ENCODE measurements around the gene DCTPP1.
"Not testable (repeated sequence)": the region's sequence is repeated elsewhere in the genome, so short reads cannot be mapped to it uniquely, and the experiment has no call there.

DCTPP1 gene

GRCh38 chr16:30457743-30458560 is 28.1 kb upstream of the DCTPP1 start:
- no peak for TF ChIP-seq CTCF (IDR thresholded peaks at IDR 0.05; ENCODE audit: low read depth, low read length, missing control alignments)
- H3K4me3 ChIP-seq (replicated peaks; ENCODE audit: low read depth, low read length) = no peak overlapping the region
- DNase-seq (ENCODE audit: extremely low read depth, low read depth) = no peak

GRCh38 chr16:30457256-30457655 is 27.4 kb upstream of the DCTPP1 start:
- H3K4me3 ChIP-seq (replicated peaks; ENCODE audit: low read depth, low read length) = no peak overlapping the region
- TF ChIP-seq CTCF (IDR thresholded peaks at IDR 0.05; ENCODE audit: low read depth, low read length, missing control alignments) = no peak
- no peak for DNase-seq (ENCODE audit: extremely low read depth, low read depth)

GRCh38 chr16:30456302-30456701 is 26.5 kb upstream of the DCTPP1 start:
- no peak for TF ChIP-seq CTCF (IDR thresholded peaks at IDR 0.05; ENCODE audit: low read depth, low read length, missing control alignments)
- H3K4me3 ChIP-seq (replicated peaks; ENCODE audit: low read depth, low read length) = no peak overlapping the region

GRCh38 chr16:30452709-30453580 is 23.1 kb upstream of the DCTPP1 start:
- DNase-seq (ENCODE audit: extremely low read depth, low read depth); H3K4me3 ChIP-seq (replicated peaks; ENCODE audit: low read depth, low read length): not testable (repeated sequence)

More at GRCh38 chr16:30456302-30456701, 26.5 kb upstream of the DCTPP1 start:
- no peak for DNase-seq (ENCODE audit: extremely low read depth, low read depth)

GRCh38 chr16:30449116-30449435 is 19.2 kb upstream of the DCTPP1 start:
- no peak overlapping the region for H3K4me3 ChIP-seq (replicated peaks; ENCODE audit: low read depth, low read length)
- no peak for TF ChIP-seq CTCF (IDR thresholded peaks at IDR 0.05; ENCODE audit: low read depth, low read length, missing control alignments)
- DNase-seq (ENCODE audit: extremely low read depth, low read depth) = no peak

- no peak for TF ChIP-seq CTCF (IDR thresholded peaks at IDR 0.05; ENCODE audit: low read depth, low read length, missing control alignments)
- DNase-seq (ENCODE audit: extremely low read depth, low read depth) = no peak
- no peak overlapping the region for H3K4me3 ChIP-seq (replicated peaks; ENCODE audit: low read depth, low read length)
These were observed 17.8 kb upstream of the DCTPP1 start for GRCh38 chr16:30447512-30448226.

- peak overlapping the region; percentile 85 for H3K4me3 ChIP-seq (replicated peaks; ENCODE audit: low read depth, low read length)
- no peak for TF ChIP-seq CTCF (IDR thresholded peaks at IDR 0.05; ENCODE audit: low read depth, low read length, missing control alignments)
- DNase-seq (ENCODE audit: extremely low read depth, low read depth) = no peak
These were observed 16.4 kb upstream of the DCTPP1 start for GRCh38 chr16:30446203-30446595.

Data from HFF-Myc (cell line).